ENCODE data around the gene PCGF1. TPM values are rescaled to one million over a fixed set of nuclear protein-coding genes. Genes with fewer than 3 reads are reported as not detected.
A peak's percentile ranks its signal among the peaks of the same experiment; 100 is the strongest.

Gene PCGF1
- total and polyA plus RNA-seq, 2 experiments from 2014 or later, result 10.9 to 13.4 TPM

DNA sequence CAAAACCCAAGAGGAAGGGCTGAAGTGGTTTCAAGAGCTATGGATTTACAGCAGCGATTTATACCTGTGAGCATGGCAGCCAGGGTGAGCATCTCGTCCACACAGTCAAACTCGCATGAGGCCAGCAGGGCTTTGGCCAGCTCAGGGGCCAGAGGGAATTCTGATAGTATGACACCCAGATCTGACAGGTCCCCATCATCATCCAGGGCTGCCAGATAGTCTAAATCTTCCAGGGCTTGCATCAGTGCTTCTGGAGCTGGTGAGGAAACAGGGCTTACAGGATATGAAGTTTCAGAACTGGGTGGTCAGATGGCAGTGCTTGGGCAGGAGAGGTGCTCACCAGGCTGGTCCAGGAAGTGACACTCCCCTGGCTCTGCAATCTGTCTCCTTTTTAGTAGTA lies 15.0 kb upstream of the PCGF1 start (continued):
- TF ChIP-seq, protein P1, sequence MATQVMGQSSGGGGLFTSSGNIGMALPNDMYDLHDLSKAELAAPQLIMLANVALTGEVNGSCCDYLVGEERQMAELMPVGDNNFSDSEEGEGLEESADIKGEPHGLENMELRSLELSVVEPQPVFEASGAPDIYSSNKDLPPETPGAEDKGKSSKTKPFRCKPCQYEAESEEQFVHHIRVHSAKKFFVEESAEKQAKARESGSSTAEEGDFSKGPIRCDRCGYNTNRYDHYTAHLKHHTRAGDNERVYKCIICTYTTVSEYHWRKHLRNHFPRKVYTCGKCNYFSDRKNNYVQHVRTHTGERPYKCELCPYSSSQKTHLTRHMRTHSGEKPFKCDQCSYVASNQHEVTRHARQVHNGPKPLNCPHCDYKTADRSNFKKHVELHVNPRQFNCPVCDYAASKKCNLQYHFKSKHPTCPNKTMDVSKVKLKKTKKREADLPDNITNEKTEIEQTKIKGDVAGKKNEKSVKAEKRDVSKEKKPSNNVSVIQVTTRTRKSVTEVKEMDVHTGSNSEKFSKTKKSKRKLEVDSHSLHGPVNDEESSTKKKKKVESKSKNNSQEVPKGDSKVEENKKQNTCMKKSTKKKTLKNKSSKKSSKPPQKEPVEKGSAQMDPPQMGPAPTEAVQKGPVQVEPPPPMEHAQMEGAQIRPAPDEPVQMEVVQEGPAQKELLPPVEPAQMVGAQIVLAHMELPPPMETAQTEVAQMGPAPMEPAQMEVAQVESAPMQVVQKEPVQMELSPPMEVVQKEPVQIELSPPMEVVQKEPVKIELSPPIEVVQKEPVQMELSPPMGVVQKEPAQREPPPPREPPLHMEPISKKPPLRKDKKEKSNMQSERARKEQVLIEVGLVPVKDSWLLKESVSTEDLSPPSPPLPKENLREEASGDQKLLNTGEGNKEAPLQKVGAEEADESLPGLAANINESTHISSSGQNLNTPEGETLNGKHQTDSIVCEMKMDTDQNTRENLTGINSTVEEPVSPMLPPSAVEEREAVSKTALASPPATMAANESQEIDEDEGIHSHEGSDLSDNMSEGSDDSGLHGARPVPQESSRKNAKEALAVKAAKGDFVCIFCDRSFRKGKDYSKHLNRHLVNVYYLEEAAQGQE (IDR thresholded peaks at IDR 0.05; ENCODE audit: unreplicated experiment), result no peak

DNA sequence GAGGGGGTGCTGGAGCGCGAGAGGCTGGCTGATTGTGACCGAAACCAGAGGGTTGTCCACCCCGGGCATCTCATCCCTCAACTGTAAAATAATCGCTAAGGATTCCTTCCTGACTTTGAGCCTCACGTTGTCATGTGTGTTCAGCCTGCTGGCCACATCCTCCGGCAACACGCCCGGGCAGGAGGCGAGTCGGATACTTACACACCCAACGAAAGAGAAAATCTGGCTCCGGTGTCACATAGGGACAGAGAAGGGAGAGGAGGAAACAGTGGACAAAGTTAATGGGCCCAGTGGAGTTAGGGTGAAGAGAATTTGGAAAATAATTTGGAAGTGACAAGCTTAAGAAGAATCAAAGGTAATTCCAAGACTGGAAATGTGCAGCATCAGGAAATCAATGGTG lies 9.2 kb upstream of the PCGF1 start:
- no peak overlapping the region for H3K27ac Mint-ChIP-seq
- no peak overlapping the region for H3K27ac ChIP-seq (ENCODE audit: low read depth)
- H3K4me1 Mint-ChIP-seq, result peaks cover 11% of the 10 kb centered on the region
- H3K27me3 ChIP-seq (ENCODE audit: insufficient read depth), result peaks cover 99% of the 10 kb centered on the region
- peaks cover 7% of the 10 kb centered on the region for H3K9me2 ChIP-seq (ENCODE audit: insufficient read depth)
- peak overlapping the region; percentile 17; the same call in 1 of the 3 replicates for H3K4me3 Mint-ChIP-seq
- H3K4me1 ChIP-seq (ENCODE audit: insufficient read depth), result peaks cover 15% of the 10 kb centered on the region; the same call in 1 of the 2 replicates
- peaks cover 21% of the 10 kb centered on the region for H3K9me3 Mint-ChIP-seq
- TF ChIP-seq, protein P2, sequence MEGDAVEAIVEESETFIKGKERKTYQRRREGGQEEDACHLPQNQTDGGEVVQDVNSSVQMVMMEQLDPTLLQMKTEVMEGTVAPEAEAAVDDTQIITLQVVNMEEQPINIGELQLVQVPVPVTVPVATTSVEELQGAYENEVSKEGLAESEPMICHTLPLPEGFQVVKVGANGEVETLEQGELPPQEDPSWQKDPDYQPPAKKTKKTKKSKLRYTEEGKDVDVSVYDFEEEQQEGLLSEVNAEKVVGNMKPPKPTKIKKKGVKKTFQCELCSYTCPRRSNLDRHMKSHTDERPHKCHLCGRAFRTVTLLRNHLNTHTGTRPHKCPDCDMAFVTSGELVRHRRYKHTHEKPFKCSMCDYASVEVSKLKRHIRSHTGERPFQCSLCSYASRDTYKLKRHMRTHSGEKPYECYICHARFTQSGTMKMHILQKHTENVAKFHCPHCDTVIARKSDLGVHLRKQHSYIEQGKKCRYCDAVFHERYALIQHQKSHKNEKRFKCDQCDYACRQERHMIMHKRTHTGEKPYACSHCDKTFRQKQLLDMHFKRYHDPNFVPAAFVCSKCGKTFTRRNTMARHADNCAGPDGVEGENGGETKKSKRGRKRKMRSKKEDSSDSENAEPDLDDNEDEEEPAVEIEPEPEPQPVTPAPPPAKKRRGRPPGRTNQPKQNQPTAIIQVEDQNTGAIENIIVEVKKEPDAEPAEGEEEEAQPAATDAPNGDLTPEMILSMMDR (conservative IDR thresholded peaks at IDR 0.05; ENCODE audit: low read depth in 2 of 2), result no peak
- TF ChIP-seq EZH2 (IDR thresholded peaks at IDR 0.05; ENCODE audit: low read depth, unreplicated experiment), result peak; percentile 62
- peaks cover 81% of the 10 kb centered on the region for H3K27me3 Mint-ChIP-seq (ENCODE audit: insufficient read depth, low read depth, poor library complexity)
- no peaks in the 10 kb centered on the region for H3K79me2 ChIP-seq (replicated peaks; ENCODE audit: insufficient read depth)
- H3K36me3 Mint-ChIP-seq (ENCODE audit: low read depth), result peaks cover 8% of the 10 kb centered on the region
- no peaks in the 10 kb centered on the region; the same call in 1 of the 2 replicates for H4K20me1 ChIP-seq (replicated peaks; ENCODE audit: insufficient read depth)
- peak overlapping the region; percentile 94; the same call in 1 of the 2 replicates for H2AFZ ChIP-seq
- ATAC-seq (no peak), DNase-seq (ENCODE audit: low spot score) (no peak)
- no peak overlapping the region for H3K4me2 ChIP-seq
- H3K36me3 ChIP-seq (ENCODE audit: insufficient read depth), result no peaks in the 10 kb centered on the region
- H3K4me3 ChIP-seq, result no peak overlapping the region; the same call in 1 of the 2 replicates
- H3F3A ChIP-seq (replicated peaks; ENCODE audit: low read depth), result peaks cover 5% of the 10 kb centered on the region; the same call in 1 of the 2 replicates

DNA sequence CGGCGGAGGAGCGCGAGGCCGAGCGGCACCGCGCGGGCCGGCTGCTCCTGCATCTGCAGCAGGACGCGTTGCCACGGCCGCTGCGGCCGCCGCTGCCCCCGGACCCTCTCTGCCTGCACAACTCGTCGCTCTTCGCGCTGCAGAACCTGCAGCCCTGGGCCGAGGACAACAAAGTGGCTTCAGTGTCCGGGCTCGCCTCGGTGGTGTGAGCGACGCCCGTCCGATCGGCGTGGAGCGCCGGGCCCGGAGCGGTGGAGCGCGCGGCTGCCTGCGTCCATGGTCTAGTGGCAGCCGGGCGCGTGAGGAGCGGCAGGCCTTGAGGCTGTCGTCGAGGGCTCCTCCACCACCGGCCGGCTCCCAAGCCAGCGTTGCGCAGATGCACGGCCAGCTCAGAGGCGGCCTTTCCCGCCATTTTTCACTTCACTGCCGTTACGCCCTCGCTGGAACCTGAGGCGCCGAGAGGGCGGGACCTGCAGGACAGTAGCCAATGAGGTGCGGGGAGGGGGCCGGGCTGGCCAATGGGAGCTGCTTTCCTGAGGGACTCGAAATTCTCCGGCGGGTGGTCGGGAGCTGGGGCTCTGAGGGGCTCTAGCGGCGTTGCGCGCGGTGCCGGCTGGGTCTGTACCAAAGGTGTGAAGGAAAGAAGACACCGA lies 8.6 kb upstream of the PCGF1 start:
- Mint-ChIP-seq H3K36me3 (ENCODE audit: low read depth) (peaks cover 8% of the 10 kb centered on the region), H3K4me1 (peaks cover 11% of the 10 kb centered on the region), H3K27ac (no peak overlapping the region), H3K4me3 (peak overlapping the region; percentile 17; the same call in 1 of the 3 replicates), H3K9me3 (peaks cover 24% of the 10 kb centered on the region), H3K27me3 (ENCODE audit: insufficient read depth, low read depth, poor library complexity) (peaks cover 83% of the 10 kb centered on the region)
- ATAC-seq (peak; percentile 59), DNase-seq (ENCODE audit: low spot score) (peak; percentile 95)
- H3K27ac ChIP-seq (ENCODE audit: low read depth), result no peak overlapping the region
- H3K79me2 ChIP-seq (replicated peaks; ENCODE audit: insufficient read depth), result no peaks in the 10 kb centered on the region
- H2AFZ ChIP-seq, result peak overlapping the region; percentile 94
- peaks cover 15% of the 10 kb centered on the region; the same call in 1 of the 2 replicates for H3K4me1 ChIP-seq (ENCODE audit: insufficient read depth)
- peak overlapping the region; percentile 80 for H3K4me2 ChIP-seq
- H4K20me1 ChIP-seq (replicated peaks; ENCODE audit: insufficient read depth), result no peaks in the 10 kb centered on the region; the same call in 1 of the 2 replicates
- peaks cover 5% of the 10 kb centered on the region; the same call in 1 of the 2 replicates for H3F3A ChIP-seq (replicated peaks; ENCODE audit: low read depth)
- TF ChIP-seq CREB1 (CRISPR knock-in tag; IDR thresholded peaks at IDR 0.05; ENCODE audit: low read depth) (peak; percentile 16; the same call in 1 of the 2 replicates), ZNF114 (CRISPR knock-in tag; IDR thresholded peaks at IDR 0.05) (no peak), EZH2phosphoT487 (IDR thresholded peaks at IDR 0.05; ENCODE audit: unreplicated experiment) (peak; percentile 71)
- TF ChIP-seq, protein P2 (conservative IDR thresholded peaks at IDR 0.05; ENCODE audit: low read depth in 2 of 2), result 0 out of 4 replicates have a peak, but pooled peaks of 1 of the 2 experiments have one; percentile 1
- H3K27me3 ChIP-seq (ENCODE audit: insufficient read depth), result peaks cover 100% of the 10 kb centered on the region
- peak overlapping the region; percentile 57 for H3K4me3 ChIP-seq
- H3K9me2 ChIP-seq (ENCODE audit: insufficient read depth), result peaks cover 7% of the 10 kb centered on the region
- H3K36me3 ChIP-seq (ENCODE audit: insufficient read depth), result no peaks in the 10 kb centered on the region
